HG02571 (cell line): Measurements from ENCODE around the gene ANTXR2.
"Not testable (repeated sequence)": the region's sequence is repeated elsewhere in the genome, so short reads cannot be mapped to it uniquely, and the experiment has no call there.

Source experiments
- ATAC-seq: cut with Tn5 transposase; IDR thresholded peaks from one replicate; pipeline ENCODE4 v1.9.1; 2021; ENCODE audit warnings: mild to moderate bottlenecking, moderate library complexity; ENCODE audit not compliant: unreplicated experiment

ANTXR2 gene

DNA sequence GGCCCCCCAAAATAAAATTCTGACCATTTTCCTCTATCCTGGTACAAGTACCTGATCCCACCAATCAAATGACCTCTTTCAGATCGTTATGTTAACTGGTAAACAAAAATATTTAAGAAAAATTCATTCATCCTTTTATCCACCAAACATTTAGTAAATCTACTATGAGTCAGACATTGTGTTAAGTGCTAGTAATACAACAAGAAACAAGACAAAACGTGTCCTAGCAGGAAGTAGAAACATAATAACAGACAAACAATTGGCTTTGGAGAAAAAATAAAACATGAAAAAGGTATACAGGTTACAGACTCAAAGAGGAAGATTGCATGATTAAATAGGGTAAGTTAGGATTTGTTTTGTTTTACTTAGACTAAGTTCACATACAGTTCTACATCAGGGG, 43.7 kb downstream of the ANTXR2 start:
- no peak for ATAC-seq

DNA sequence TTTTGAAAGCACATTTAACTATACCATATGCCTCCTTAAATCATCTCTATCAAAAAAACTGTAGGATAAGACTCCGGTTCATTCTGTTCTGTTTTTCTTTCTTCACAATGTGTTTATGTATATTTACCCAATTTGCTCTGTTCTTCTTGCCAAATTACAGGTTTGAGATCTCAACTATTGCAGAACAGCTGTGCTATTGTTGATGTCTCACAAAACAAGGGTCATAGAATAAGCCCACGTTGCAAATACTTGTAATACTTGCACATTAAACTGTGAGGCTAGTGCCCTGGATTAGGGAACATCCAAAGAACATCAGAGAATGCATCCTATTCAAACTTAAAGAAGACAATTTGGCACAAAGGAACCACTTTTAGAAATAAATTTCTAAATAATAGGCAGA, 45.4 kb downstream of the ANTXR2 start:
- ATAC-seq: no peak

DNA sequence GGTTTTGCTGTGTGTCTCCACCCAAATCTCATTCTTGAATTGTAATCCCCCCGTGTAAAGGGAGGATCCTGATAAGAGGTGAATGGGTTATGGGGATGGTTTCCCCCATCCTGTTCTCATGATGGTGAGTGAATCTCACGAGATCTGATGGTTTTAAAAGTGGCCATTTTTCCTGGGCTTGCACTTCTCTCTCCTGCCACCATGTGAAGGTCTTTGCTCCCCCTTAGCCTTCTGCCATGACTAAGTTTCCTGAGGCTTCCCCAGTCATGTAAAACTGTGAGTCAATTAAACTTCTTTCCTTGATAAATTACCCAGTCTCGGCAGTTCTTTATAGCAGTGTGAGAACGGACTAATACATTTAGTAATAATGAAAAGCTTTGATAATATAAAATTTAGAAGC, 46.9 kb downstream of the ANTXR2 start:
- ATAC-seq: no peak

DNA sequence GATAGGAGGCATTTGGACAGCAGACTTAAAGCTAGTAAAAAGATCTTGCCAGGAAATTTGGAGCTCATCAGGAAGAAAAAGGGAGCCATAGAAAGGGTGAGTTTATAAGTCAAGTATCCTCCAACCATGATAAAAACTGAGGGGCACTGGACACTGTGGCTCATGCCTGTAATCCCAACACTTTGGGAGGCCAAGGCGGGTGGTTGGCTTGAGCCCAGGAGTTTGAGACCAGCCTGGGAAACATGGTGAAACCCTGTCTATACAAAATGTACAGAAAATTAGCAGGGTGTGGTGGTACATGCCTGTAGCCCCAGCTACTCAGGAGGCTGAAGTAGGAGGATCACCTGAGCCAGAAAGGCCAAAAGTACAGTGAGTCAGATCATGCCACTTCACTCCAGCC, 48.7 kb downstream of the ANTXR2 start:
- no peak for ATAC-seq

DNA sequence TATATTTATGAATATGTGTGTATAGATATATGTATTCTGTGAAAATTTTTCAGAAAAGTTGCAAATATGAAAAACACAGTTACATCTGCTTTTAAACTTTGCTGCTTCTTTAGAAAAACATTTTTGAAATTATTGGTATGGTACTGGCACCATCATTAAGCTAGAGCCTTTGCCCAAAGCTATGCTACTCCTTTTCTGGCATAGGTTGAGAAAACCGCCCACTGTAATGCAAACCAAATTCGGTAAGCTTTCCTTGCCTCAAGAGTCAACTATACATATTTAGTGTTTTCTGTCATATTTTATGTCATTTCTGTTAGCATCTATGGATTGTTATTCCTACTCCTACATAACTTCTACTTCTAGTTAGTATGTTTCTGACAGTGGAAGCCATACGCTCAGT, 50.7 kb downstream of the ANTXR2 start:
- ATAC-seq: no peak

DNA sequence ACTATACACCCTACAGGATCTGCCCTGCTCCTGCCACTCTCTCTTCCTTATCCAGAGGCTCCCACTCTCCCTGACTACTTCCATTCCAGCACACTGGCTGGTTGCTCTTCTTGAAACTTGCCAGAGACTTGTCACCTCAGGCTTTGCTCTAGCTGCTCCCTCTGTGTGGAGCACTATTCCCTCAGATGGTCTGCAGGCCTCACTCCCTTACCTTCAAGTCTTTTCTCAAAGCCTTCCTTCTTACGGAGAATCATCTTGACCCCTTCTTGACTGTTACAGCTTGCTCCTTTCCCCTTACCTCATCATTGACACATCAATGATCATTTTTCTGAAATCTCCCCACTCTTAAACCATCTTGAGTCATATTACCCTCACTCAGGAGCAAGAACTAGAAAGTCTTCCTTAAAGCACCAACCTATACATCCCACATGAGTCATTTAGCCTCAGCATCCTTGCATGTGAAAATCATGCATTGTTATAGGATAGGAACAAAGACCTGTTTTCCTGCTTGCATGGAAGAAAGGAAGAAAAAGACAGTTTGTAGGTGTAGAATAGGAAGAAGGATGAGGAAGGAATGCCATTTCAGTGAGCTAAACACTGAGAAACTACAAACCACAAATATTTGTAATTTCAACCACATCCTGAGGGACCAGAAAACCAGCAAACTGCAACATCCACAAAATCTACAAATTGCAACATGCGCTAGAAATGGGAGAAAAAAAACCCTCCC, 55.7 kb downstream of the ANTXR2 start:
- ATAC-seq: no peak

DNA sequence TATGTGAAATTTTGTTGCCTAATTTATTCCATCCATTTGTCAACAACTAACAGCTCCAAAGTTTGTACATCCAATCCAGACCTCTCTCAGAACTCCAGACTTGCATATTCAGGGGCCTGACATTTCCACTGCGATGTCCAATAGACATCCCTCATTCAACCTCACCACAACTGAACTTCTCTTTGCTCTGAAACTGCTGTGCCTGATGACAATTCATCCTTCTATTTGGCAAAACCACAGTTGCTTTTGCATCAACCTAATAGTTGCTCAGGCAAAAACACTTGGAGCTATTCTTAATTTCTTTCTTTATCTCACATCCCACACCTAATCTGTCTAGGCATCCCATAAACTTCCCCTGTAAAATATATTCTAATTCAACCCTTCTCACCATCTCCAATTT, 56.5 kb downstream of the ANTXR2 start:
- ATAC-seq: no peak

DNA sequence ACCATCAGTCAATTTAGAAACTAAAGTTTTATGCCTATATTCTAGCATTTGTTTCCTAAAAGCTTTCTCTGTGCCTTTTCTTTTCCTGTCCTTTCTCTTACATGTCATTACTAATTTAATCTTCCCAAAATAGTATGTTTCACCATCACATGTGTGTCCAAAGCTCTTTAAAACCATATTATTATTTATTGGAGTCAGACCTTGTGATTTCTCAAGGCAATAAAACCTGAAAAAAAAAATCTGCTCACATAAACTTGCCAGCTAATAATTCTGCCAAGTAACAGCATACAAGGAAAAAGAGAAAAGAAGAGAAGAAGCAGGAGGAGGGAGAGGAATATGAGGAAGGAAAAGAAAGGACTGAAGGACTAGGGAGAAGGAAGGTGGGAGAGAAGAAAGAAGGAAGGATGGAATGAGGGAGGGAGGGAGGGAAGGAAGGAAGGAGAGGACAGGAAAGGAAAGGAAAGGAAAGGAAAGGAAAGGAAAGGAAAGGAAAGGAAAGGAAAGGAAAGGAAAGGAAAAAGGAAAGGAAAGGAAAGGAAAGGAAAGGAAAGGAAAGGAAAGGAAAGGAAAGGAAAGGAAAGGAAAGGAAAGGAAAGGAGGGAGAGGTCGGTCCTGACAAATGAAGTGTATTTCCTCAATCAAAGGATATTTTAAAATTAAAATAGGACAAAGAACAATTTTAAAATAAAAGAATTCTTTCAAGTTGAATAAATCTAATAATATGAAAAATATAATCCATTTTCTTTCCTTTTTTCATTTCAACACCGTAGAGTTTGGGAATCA, 57.4 kb downstream of the ANTXR2 start:
- no peak for ATAC-seq

DNA sequence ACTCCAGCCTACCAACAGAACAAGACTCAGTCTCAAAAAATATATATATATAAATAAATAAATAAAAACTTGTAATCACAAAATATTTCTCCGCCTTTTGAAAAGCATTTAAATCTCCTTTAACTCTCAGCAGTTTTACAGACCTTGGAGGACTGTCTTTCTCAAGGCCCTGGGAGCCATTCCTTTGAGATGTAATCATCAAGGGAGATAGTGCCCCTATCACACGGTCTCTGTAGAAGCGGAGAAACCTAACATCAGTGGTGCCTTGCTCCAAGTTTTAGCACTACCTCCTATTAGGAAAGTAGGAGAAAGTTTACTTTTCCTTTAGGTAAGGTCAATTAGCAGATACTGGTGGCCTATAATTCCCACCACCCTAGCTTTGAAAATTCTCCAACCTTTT, 58.5 kb downstream of the ANTXR2 start:
- ATAC-seq: no peak

DNA sequence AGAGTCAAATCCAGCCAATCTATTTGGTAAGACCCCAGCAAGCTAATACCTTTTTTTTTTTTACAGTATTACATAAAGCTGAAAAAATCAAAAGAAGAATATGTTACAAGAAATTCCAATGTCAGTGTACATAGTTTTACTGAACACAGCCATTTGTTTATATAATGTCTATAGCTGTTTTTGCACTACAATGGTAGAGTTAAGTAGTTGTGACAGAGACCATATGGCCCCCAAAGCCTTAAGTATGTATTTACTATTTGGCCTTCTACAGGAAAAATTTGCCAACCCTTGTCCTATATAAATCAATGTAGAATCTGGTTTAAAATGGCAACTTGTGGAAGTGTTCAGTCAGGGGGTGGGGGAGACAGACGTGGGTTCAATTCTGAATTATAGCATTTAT, 60.7 kb downstream of the ANTXR2 start:
- no peak for ATAC-seq

DNA sequence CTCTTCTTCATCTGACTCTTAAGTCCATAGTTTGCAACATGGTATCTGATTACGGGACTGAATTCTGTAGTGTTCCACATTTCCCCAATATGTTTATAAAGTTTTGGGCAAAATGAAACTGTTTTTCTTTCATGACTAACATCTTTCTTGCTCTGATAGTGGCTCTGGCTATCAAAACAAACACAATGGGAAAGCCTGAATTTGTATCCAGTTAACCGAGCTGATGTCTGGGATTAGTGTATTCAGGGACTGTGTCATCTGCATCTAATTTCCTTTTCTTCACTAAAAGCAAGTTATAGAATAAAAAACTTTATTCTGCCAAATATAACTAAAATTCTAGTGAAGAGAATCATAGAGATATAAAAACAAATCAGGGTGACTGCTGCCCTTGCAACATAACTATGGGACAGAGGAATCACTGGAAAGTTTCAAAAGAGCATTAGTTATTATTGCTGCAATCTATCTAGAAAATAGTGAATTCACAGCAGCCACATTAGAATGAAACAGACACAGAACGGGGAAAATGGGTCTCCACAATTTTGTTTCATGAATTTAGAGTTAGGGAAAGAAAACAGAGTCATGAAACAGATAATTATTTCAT, 61.3 kb downstream of the ANTXR2 start:
- no peak for ATAC-seq

DNA sequence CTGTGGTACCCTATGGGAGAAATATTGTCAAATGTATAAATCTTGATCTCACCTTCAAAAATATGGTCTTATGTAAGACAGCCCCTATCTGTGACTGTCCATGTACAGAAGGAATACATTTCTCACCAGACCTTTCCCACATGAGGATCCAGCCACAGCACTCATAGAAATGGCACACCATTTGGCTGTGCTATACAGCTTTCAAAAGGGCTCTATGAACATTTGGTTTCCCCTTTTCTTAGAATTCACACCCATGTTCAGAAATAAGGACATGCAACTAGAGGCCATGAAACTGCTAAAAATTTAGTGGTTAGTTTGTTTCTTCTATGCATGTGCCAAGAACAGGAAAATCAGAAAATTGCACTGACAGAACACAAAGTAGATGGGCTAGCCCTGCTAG, 62.7 kb downstream of the ANTXR2 start:
- ATAC-seq: no peak

DNA sequence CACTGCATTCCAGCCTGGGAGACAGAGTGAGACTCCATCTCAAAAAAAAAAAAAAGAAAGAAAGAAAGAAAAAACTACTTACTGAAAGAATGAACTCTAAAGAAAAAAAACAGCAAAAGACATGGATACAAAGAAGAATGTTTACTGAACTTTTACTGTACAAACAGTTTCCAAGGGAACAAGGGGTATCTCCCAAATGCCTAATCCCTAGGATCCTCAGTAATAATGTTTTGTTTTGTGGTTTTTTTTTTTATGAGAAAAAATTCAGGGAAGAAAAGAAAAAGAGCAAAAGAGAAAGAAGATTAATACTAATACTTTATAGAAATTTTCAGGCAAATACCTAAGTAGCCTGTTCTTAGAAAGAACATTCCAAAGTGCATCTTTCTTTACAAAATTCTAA, 63.2 kb downstream of the ANTXR2 start:
- ATAC-seq: no peak

DNA sequence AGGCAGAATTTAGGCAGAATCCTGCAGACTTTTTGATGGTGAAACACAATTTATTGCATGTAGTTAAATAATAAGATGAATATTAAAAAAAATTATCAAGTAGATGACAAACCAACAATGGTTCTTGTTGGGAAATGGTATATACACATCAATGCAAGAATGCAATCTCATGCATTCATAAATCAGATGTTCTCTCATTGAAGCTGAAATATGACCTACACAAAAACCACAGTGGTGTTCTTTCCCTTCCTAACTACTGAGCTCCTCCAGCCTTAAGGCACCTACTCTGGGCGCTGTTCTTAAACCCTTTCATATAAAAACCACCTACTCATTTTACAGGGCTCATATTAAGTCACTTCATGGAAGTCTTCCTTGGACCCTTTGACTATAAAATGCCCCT, 64.1 kb downstream of the ANTXR2 start:
- ATAC-seq: no peak

DNA sequence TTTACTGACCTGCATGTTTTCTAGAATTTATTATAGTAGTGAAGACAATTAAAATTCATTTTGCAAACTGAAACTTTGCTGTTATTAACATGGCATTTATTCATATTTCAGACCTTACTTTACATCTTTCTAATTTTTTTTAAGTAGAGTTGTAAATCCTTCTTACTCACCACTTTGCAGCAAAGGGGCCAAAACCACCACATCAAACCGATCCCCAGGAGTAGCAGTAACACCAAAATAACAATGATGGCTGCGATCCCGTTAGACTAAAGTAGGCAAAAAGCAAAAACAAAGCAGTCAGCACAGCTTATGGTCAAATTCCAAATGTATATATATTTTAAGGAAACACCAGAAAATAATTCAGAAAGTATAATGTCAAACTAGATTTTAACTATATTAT, 64.7 kb downstream of the ANTXR2 start:
- ATAC-seq: no peak

DNA sequence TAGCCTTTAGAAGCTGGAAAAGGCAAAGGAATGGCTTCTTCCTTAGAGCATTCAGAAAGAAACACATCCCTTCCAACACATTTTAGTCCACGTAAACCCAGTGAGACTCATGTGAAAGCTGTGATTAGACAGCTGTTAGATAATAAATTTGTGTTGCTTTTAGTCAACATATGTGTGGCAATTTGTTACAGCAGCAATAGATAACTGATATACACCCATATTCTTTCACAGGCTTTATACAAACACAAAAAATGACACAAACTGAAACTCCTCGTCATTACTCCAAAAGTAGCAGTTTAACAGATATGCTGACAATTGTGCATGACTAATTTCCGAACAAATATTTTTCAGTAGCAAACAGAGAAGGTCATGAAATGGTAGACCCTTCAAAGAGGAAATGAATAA, 65.3 kb downstream of the ANTXR2 start:
- peak; percentile 63 for ATAC-seq

DNA sequence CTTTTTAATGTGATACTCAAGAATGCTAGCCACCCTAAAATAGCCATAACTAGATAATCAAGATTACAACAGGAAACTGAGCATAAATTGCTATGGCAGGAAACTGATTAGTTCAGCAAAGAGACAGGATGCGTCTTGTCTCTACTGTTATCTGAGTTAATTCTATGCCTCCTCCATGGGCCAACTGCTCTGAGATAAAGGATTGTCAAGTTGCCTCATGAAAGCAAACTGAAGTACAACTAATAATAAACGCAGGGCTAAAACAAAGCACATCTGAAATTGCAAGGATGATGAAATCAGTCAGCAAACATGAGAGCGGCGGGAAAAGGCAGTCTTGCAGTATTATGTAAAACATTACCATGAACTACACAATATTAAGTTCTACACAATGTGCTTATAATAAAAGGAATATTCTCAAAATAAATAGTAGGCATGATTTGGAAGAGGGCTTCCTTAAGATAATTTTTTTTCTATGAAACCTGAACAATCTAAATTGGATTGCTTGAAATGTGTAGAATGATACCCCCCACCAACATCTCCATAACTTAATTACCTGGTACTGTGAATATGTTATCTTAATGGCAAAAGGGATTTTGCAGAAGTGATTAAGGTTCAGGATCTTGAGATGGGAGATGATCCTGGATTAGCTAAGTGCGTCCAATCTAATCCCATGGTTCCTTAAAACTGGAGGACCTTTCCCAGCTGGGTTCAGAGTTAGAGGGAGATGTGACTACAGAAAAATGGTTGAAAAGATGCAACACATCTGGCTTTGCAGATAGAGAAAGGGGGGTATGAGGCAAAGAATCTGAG, 65.9 kb downstream of the ANTXR2 start:
- no peak for ATAC-seq

DNA sequence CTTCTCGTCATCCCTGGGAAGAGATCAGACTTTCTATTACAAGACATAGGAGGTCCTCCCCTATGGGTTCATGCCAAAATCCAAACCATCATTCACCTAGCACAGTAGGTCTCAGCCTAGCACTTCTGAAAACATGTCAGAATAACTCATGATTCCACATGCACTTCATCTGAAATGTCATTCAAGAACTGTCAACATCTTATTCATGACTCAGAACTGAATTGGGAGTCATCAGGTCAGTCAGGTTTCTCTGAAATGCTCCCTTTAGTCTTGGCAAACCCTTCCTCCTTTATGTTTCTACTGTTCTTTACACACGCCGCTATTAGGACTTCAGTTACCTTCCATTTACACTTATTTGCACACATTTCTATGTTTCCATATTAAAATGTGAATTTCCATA, 67.2 kb downstream of the ANTXR2 start:
- no peak for ATAC-seq

DNA sequence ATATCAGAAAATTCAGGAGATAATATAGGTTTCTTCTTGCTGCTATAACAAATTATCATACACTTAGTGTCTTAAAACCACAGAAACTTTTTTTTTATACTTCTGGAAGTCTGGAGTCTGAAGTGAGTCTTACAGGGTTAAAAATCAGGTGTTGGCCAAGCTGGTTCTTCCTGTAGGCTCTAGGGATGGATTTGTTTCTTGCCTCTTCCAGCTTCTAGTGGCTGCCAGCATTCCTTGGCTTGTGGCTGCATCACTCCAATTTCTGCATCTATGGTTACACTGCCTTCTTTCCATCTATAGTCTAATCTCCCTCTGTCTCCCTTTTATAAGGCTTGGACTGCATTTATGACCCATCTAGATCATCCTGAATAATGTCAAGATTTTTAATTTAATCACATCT, 68.7 kb downstream of the ANTXR2 start:
- ATAC-seq: no peak

DNA sequence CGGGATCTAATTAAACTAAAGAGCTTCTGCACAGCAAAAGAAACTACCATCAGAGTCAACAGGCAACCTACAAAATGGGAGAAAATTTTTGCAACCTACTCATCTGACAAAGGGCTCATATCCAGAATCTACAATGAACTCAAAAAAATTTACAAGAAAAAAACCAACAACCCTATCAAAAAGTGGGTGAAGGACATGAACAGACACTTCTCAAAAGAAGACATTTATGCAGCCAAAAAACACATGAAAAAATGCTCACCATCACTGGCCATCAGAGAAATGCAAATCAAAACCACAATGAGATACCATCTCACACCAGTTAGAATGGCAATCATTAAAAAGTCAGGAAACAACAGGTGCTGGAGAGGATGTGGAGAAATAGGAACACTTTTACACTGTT, 70.5 kb downstream of the ANTXR2 start:
- ATAC-seq: not testable (repeated sequence)

DNA sequence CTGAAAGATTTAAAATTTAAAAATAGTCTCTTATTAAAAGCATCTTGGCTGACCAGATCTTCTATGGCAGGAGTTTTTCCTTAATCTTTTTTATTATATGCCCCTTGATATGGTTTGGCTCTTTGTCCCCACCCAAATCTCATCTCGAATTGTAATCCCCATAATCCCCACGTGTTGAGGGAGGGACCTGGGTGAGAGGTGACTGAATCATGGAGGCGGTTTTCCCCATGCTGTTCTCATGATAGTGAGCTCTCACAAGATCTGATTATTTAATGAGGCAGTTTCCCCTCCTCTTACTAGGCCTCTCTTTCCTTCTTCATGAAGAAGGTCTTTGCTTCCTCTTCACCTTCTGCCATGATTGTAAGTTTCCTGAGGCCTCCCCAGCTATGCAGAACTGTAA, 74.0 kb downstream of the ANTXR2 start:
- not testable (repeated sequence) for ATAC-seq
